GM12864 (cell line): ENCODE results near the gene ANKUB1.
"Not testable (repeated sequence)": the region's sequence is repeated elsewhere in the genome, so short reads cannot be mapped to it uniquely, and the experiment has no call there.

ENCODE experiments used
- DNase-seq: peaks from one replicate; pipeline ENCODE4 v3.0.0-alpha.2; 2011; ENCODE audit warnings: low read depth
- H3K4me3 ChIP-seq: 2 replicates; pipeline ENCODE4 v1.5.1; 2011; ENCODE audit warnings: mild to moderate bottlenecking, low read depth, low read length, control low read depth
- TF ChIP-seq, protein P1 (sequence below): IDR thresholded peaks from 2 replicates; pipeline ENCODE4 v1.5.1; 2011; ENCODE audit warnings: low read depth, mild to moderate bottlenecking, moderate library complexity, low read length, control low read depth, inconsistent platforms; ENCODE audit errors: missing control alignments

Gene ANKUB1, protein sequence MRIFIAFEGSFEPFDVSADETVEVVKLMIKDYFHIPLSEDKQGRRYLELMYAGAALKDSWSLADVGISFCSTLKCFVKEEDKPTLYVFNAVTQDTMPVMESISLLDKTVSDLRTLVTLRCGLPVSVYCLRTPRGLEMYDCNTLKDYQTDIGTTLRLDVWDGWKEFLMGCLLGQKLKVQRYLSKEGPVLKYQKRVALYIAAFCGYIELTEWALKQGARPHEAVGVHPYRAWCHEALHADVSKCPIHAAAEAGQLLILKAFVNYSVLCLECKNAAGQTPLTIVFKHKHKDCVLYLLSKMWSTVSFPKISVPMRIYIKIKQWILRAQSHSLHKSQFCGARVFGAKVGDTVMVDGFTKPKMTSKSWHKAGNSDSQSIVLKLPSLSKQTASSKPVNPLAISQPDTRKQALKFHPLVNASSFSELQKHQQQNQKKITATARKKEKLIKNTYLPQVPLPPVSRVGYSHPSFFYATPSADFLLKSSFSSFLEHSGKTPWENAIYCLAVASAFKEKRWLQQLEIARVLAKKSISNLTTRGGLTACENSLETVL

DNA sequence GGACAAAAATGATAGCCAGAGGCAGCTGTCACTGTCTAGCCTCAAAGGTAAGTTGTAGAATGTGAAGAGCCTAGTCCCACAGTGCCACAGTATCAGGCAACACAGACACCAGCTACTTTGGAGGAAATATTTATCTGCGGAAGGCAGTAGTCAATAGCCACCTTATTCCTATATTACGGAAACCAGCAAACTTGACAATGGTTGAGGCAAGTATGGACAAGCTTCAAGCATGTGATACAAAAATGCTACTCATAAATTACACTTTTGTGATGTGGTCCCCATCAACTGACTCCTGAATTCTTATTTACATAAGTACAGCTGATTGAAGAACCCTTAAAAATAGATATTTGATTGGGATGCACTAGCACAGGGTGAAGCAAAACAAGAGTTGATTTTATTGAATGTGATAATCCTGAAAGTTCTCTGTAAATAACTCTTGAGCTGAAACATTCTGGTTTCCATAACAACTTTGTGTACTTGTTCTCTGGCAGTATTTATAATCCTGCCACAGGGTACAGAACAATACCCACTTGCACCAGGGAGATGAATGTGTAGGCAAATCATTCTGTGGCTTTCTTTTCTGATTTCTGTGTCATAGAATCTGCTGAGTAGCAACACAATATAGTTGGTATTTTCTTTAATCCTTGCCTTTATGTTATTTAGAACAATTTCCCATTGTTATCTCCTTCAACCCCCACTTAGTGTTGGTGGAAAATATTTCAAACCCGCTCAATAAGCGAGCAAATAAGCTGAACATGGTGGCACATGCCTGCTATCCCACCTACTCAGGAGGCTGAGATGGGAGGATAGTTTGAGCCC lies at the start of gene ANKUB1:
TSS of gene ANKUB1 (minus strand) at position 103 of the 819 bp plus-strand sequence. CDS start 188 bp downstream, outside the sequence.
- TF ChIP-seq, protein P1, sequence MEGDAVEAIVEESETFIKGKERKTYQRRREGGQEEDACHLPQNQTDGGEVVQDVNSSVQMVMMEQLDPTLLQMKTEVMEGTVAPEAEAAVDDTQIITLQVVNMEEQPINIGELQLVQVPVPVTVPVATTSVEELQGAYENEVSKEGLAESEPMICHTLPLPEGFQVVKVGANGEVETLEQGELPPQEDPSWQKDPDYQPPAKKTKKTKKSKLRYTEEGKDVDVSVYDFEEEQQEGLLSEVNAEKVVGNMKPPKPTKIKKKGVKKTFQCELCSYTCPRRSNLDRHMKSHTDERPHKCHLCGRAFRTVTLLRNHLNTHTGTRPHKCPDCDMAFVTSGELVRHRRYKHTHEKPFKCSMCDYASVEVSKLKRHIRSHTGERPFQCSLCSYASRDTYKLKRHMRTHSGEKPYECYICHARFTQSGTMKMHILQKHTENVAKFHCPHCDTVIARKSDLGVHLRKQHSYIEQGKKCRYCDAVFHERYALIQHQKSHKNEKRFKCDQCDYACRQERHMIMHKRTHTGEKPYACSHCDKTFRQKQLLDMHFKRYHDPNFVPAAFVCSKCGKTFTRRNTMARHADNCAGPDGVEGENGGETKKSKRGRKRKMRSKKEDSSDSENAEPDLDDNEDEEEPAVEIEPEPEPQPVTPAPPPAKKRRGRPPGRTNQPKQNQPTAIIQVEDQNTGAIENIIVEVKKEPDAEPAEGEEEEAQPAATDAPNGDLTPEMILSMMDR: no peak
- no peak for DNase-seq
- no peak within 1 kb of the TSS for H3K4me3 ChIP-seq

DNA sequence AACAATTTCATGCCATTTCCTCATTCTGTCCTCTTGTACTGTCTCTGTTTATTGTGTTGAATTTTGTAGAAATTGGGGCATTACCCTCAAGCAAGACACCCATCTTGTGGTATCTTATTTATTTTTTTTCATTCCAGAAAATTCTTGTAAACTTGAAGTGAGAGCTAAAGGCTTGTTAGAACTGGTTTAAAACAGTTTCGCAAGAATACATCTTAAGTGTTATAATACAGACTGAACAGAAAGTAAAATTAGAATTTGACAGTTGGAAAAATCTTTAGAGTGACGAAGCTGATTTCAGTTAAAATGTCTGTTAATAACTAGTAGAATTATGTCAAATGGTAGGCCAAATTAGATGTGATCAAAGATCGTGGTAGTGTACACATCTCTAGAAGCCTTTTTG lies 47.5 kb upstream of the ANKUB1 start:
- no peak overlapping the region for H3K4me3 ChIP-seq
- no peak for DNase-seq
- TF ChIP-seq, protein P1: no peak

DNA sequence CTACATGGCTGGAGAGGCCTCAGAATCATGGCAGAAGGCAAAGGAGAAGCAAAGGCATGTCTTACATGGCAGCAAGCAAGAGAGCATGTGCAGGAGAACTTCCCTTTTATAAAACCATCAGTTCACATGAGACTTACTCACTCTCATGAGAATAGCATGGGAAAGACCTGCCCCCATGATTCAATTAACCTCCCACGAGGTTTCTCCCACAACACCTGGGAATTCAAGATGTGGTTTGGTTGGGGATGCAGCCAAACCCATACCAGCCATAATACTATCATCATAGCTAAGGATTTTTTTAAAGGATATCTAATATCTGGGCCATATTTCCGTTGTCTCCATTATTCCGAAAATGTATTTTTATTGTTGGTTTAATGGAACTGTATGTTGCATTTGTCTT lies 47.1 kb upstream of the ANKUB1 start:
- H3K4me3 ChIP-seq, DNase-seq: not testable (repeated sequence)

DNA sequence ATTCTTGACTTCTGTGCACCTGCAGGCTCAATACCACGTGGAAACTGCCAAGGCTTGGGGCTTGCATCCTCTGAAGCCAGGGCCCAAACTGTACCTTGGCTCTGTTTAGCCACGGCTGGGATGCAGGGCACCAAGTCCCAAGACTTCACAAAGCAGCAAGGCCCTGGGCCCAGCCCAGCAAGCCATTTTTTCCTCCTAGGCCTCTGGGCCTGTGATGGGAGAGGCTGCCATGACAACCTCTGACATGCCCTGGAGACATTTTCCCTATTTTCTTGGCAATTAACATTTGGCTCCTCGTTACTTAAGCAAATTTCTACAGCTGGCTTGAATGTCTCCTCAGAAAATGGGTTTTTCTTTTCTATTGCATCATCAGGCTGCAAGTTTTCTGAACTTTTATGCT lies 46.1 kb upstream of the ANKUB1 start:
- not testable (repeated sequence) for DNase-seq, H3K4me3 ChIP-seq

DNA sequence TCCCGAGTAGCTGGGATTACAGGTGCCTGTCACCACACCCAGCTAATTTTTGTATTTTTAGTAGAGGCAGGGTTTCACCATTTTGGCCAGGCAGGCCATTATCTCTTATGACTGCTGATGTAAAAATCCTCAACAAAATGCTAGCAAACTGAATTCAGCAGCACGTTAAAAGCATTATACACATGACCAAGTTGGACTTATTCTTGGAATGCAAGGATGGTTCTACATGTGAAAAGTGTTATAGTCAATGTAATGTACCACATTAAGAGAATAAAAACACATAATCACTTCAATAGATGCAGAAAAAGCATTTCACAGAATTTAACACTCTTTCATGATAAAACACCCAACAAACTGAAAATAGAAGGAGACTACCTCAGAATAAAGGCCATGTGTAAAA lies 40.9 kb upstream of the ANKUB1 start:
- no peak for DNase-seq
- no peak overlapping the region for H3K4me3 ChIP-seq
- TF ChIP-seq, protein P1: no peak

DNA sequence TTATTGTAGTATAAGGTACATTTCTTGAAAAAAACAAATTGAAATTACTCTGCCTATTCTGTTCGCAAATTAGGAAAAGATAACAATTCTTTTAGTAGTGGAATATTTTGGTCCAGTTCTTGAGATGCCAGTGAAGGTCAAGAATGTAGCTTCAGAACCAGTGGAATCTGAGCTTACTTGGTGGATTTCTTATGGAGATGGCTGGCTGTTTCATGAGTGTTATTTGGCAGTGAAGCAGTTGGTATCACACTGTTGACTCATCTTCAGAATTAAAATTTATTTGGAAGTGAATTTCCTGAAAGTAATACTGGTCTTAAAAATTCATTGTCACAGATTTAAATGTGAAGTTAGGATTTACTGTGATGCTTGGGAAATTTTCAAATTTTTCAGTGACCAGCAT lies 39.7 kb upstream of the ANKUB1 start:
- H3K4me3 ChIP-seq: no peak overlapping the region
- no peak for DNase-seq
- TF ChIP-seq, protein P1: no peak

DNA sequence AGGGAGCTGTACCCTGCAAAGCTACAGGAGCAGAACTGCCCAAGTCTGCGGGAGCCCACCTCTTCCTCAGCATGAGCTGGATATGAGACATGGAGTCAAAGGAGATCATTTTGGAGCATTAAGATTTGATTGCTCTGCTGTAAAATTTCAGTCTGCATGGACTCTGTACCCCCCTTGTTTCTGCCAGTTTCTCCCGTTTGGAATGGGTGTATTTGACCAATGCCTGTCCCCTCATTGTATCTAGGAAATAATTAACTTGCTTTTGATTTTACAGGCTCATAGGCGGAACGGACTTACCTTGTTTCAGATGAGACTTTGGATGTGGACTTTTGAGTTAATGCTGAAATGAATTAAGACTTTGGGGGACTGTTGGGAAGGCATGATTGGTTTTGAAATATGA lies 39.0 kb upstream of the ANKUB1 start:
- TF ChIP-seq, protein P1: no peak
- no peak for DNase-seq
- H3K4me3 ChIP-seq: no peak overlapping the region
